ENCODE data around the gene EIPR1.
"Not testable (repeated sequence)": the region's sequence is repeated elsewhere in the genome, so short reads cannot be mapped to it uniquely, and the experiment has no call there.

The EIPR1 gene

DNA sequence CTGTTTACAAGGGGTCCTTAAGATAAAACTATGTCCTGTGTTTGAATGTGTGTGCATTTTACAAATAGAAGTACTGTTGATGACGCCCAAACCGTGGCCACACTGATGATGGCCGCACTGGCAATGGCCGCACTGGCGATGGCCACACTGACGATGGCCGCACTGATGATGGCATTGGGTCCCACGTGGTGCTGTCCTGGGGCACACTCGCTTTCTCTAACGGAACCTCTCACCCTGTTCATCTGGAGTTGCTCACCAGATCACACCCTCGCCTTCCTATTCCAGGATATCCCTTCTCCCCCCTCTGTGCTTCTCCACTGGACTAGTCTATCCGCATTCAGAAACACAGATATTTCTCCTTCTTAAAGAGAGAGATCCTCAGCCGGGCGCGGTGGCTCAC, 192.4 kb downstream of the EIPR1 start:
- DNase-seq = no peak

DNA sequence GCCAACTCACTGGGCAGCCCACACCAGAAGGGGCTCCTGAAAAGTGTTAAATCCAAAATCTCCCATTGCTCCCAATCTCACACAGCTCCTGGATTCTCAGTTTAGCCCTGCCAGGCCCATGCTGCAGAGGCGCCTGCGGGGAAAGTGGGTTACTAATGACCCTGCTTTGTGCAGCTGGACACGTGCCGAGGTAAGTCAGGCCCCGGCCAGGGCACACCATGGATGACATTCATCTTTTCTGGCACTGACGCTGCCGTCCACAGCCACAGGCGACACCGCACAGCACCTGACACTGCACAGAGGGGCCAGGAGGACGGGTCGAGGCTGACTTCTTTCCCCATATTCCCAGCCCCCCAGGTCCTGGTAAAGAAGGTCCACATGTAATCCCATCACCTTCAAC, 193.5 kb downstream of the EIPR1 start:
- no peak for DNase-seq

DNA sequence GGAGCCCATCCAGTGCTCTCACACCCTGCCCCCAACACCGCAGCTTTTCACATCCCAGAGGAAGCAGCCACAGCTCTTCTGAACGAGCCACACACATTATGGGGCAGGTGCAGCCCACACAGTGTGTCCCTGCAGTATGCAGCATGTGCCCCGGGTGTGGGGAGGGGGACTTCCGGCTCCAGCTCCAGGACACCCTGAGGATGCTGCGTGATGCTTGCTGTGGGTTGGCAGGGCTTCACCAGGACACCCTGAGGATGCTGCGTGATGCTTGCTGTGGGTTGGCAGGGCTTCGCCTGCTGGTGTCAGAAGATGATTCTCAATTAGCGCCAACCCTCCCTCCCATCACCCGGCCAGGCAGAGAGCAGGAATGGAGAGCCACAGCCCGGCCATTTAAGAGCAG, 193.9 kb downstream of the EIPR1 start:
- DNase-seq = no peak

DNA sequence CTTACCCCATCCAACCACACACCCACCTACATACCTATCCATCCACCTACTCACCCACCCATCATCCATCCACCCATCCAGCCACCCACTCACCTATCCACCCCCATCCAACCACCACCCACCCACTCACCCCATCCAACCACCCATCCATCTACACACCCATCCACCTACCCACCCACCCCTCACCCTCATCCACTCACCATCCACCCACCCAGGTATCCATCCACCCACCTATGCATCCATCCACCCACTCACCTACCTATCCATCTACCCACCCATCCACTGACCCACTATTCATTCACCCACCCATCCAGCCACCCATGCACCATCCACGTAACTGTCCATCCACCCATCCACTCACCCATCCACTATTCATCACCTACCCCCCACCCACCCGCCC, 194.8 kb downstream of the EIPR1 start:
- DNase-seq = no peak

DNA sequence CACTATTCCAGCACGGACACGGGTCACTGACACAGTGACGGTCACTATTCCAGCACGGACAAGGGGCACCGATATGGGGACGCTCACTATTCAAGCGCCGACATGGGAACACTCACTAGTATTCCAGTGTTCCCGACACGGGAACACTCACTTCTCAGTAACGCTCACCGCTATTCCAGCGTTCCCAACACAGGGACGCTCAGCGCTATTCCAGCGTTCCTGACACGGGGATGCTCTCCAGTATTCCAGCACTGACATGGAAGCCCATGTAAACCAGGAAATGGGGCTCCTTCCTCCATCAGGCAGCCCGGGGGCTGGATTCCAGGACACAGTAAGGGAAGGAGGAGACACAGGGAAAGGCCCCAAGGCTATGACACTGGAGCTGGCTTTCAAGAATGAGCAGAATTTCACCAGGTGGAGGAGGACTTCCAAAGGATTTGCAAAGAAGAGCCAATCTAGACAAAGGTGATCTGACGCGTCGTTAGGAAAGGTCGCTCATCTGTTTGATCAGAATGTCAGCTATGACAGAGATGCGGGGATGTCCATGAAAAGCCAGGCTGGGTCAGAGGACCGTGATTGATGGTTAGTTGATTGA, 196.1 kb downstream of the EIPR1 start:
- no peak for DNase-seq

DNA sequence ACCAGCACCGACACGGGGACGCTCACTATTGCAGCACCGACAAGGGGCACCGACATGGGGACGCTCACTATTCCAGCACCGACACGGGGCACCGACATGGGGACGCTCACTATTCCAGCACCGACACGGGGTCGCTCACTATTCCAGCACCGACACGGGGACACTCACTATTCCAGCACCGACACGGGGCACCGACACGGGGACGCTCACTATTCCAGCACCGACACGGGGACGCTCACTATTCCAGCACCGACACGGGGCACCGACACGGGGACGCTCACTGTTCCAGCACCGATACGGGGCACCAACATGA, 196.8 kb downstream of the EIPR1 start:
- DNase-seq = not testable (repeated sequence)

DNA sequence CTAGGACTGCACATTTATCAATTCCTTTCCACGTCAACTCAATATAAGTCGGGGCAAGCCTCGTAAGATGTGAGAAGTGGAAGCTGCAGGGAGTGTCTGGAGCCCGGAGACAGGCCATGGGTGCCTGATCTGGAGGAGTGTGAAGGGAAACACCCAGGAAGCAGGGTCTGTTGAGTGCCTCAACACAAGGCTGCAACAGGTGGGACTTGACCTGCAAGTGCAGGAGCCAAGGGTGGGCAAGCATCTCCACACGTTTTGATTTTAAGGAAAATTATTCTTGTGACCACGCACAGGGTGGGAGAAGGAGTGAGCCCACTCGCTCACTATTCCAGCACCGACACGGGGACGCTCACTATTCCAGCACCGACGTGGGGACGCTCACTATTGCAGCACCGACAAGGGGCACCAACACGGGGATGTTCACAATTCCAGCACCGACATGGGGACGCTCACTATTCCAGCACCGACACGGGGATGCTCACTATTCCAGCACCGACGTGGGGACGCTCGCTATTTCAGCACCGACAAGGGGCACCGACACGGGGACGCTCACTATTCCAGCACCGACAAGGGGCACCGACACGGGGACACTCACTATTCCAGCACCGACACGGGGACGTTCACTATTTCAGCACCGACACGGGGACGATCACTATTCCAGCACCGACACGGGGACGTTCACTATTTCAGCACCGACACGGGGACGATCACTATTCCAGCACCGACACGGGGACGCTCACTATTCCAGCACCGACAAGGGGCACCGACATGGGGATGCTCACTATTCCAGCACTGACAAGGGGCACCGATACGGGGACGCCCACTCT, 197.3 kb downstream of the EIPR1 start:
- no peak for DNase-seq

DNA sequence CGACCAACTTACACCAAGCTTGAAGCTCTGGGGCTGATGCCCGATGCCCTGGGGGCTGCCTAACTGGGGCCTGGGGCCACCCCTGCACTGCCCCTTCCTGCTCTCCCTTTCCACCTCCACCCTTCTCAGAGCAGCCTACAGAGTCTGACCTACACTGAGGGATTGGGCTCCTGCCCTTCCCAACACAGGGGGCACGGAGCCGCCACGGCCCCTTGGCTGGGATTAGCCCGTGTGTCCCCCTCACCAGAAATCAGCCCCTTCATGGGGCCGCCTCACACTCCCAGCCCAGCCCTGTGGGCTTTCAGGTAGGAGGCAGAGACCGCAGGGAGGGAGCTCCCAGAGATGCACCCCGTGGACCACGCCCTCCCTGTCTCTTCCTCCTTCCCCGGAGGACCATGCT, 198.0 kb downstream of the EIPR1 start:
- DNase-seq = no peak

DNA sequence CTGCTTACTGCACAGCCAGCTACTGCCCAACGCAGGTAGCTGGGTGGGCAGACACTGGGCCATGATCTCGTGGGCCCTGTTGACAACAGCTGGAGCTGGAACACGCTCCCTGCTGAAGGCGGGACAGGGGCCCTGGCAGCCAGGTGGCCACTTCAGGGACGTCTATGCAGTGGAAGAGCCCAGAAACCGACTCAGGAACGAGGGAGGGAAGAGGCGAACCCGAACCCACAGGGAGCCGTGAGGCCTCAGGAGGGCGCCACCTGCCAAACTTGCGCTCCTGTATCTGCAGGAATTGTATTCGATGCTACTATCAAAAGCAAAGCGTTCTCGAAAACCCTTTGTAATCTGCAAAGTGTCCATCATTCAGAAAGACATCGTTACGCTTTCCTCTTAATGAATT, 198.4 kb downstream of the EIPR1 start:
- DNase-seq = no peak

DNA sequence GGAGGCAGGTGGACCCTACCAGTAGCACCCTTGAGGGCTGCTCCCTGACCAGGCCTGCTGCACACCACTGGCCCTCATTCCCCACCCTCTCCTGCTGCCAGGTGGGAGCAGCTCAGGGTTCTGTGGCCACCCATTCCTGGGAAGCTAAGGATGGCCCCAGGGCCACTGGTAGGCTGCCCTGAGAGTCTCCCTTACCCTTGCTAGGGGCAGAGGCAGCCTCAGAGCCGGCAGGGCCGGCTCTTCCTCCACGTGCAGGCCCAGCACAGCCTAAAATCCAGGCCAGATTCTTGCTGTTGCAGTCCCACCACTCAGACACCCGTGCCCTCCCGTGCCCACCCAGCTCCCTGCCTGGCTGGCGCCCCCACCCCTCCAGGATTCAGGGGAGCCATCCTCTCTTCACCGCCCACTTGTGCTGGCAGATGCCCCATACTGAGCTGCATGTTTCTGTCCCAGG, 199.0 kb downstream of the EIPR1 start:
- DNase-seq = no peak

DNA sequence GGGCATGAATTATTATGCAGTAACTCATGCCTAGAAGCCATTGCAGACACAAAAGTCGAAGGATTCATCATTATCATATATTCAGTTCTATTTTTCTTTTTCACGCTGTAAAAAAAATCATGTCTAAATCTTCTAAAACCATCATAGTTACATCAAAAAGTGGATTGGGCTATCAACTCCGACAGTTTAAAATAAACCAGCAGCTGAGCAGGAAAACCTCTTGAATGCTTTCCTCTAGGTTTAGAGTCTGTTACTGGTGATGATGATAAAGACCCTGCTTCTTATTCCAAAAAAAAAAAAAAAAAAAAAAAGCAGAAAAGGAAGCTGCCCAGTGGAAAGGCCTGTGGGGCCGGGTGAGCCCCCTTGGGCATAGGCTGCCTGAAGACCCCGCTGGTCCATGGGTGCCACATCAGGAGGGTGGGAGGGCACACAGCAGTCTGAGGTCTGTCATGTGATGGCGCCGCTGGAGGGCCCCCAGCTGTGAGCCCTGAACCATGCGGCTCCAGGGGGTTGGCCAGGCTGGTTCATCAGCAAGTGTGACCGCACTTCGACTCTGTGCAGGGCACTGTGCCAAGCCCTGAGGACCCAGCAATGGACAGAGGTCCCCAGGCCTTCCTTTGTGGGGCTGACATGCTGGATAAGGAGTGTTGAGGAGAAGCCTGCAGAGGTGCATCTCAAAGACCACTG, 199.6 kb downstream of the EIPR1 start:
- no peak for DNase-seq

DNA sequence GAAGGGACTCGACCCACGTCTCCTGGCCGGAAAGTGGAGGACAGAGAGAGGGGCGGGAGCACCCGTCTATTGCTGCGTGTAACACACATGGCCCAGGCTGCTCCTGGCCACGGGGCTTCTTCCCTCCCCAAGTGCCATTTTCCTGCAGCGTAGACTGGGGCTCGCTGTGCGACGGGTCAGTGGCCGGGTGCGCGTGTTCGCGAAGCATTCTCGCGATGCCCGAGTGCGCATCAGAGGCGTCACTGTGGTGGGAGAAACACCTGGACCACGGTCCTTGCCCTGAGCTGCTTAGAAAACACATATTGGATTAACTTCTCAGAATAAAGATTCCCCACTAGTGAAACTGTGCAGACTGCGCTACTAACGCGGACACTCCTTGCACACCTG, 200.8 kb downstream of the EIPR1 start:
- DNase-seq = no peak

DNA sequence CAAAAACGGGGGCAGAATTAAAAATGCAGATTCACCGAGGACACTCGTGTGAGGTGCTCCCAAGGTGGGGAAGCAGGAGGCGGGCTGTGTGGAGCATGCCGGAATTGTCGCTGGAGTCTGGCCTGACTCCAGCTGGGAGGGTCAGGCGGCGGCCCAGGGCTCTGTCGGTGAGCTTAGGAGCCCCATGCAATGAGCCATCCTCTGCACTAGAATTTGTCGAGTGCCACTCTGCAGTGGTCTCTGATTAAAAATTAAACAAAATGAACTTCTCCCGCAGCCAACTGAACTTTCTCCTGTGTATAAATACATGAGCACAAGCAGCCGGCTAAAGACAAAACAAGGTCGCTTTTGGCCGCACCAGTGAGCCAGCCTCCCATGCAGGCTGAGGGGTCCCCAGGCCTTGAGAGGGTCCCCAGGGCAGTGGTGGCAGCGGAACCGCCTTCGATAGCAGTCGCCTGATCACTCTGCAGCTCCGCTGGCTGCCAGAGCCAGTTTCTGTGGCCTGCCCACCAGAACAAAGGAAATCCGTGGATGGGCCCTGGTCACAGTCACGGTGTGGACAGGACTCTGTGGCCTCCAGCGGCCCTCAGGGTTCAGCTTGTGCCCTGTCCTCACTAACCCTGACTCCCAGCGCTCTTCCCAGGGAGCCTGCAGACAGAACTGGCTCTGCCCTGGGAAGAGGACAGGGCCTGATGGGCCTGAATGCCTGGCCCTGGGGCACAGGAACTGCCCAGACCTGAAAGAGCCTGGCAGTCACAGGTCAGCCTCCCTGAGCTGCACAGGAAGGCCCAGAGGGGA, 201.3 kb downstream of the EIPR1 start:
- DNase-seq = no peak

DNA sequence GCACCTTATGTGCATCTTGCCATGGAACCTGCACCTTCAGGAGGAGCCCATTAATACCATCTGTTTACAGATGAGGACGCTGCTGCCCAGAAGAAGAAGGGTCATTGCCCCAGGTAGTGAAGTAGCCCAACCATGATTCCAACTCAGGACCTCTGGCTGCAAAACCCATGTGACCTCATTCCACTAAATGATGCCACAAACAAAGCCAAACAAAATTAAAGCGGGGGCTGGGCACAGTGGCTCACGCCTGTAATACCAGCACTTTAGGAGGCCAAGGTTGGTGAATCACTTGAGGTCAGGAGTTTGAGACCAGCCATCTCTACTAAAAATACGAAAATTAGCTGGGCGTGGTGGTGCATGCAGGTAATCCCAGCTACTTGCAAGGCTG, 202.1 kb downstream of the EIPR1 start:
- no peak for DNase-seq

DNA sequence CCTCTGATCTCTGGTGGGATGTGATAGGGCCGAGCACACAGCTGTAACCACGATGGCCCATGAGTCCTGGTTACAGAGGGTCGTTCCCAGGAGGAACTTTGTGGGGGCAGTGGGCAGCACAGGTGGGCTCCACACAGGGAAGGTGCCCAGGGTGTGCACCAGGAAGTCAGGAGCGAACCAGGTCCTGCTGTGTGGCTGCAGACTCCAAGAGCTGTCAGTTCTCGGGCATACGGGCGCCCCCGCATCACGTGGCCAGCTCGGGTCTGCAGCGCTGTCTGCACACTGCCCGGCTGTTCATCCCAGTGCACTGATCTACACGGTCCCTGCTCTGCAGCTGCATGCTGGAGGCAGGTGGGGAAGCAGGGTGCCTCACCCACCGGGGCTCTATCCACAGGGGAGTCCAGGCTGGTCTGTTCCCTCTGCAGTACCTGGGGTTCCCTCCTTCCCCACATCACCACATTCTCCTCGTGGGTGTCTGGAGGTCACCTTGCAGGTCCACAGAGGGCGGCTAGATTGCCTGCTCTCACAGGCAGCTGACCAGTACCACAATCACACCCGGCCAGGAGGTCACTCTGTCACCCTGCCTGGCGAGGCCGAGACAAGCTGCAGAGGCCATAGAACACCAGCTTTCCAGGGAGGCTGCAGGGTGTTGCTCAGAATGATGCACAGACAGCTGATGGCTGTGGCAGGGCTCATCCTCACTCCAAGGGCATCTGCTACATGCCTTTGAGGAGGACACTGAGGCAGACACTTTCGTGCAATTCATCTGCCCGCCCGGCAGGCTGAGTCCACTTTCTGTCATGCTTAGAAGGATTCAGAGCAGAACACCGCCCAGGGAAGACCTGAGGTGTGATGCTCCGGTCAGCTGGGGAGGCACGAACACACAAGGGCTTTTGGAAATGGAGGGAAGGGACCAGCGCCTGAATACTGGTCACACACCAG, 202.7 kb downstream of the EIPR1 start:
- DNase-seq = no peak

DNA sequence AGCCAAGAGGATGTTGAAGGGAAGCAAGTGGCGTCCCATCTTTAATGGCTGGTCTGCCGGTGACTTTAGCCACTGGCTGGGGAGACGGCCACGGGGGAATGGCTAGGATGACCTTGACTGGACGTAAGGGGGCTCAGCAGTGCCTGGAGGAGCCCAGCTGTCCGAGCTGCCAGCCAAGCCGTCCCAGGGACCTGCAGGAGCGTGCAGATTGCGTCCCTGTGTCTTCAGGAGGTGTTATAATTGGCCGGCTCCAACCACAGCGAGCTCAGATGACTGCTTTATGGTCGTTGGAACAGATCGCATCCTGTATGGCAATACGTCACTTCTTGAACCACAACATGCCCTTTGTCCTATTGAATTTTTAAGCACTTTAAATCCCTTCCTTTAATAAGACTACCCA, 204.6 kb downstream of the EIPR1 start:
- no peak for DNase-seq

DNA sequence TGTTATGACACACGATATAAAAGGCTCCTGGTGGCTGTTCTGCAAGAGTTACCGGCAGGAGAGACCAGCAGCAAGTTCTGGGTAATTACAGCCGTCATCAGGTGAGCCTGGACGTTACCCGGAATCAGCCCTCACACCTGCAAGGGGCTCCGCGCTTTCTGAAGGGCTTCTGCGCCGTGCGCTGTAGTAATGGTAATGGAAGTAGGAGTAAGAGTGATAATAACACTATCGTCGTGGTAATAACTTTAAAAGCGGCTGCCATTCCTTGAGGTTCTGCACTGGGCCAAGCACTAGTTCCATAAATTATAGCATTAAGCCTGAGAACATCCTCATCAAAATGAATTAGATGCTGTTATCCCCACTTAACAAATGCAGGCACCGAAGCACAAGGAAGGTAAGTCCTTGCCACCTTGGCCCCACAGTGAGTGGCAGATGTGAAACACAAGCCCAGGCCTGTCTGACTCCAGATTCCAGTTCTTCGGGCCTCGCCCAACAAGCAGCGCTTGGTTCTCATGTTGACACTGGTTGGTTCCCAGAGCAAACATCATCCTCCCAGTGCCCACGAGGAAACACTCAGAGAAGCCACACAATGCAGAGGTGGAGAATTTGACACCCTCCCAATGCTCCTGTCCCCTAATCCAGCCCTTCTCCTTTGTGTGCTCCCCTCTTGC, 205.2 kb downstream of the EIPR1 start:
- DNase-seq = no peak

DNA sequence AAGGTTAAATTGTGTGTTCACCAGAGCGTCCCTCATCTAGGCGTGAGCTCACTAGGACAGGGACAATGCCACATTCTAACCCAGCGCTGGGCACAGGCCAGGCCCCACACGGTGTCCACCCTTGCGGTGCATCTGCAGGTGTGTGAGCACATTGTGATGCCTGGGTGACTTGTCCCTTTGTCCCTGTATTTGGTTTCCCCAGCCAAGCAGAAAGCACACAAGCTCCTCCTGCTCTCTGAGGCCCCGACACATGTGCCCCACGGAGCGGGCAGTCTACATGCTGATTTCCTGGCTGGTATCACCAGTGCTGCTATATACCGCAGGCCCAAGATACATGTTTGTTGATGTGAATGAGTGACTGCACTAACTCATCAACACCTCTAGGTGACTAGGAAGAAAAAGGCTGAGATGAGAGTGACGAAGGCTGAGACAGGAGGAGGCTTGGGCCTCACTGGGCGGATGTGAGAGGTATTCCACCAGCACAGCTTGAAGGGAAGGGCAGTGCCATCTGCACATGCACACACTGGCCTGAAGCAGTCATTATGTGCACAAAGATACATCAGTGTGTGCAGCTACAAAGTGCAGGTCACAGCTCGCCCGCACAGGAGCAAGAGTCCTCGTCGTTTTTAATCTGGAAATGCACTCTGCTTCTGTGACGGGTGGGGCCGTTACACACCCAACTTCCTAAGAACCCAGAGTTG, 205.9 kb downstream of the EIPR1 start:
- no peak for DNase-seq

DNA sequence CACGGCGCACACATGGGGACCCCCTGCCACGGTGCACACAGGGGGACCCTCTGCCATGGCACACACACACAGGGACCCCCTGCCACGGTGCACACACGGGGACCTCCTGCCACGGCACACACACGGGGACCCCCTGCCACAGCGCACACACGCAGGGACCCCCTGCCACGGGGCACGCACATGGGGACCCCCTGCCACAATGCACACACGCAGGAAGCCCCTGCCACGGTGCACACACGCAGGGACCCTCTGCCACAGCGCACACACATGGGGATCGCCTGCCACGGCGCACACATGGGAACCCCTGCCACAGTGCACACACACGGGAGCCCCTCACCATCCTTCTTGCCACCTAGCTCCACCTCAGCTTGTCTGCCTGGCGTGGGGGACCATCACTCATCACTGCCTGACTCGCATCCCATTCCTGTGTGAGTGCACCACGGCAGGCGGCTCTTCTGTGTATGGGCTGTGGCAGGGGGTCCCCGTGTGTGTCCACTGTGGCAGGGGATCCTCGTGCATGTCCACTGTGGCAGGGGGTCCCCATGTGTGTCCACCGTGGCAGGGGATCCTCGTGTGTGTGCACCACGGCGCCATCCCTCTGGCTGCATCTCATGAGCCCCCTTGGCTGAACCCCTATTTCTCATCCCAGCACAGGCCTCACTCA, 206.7 kb downstream of the EIPR1 start:
- no peak for DNase-seq

DNA sequence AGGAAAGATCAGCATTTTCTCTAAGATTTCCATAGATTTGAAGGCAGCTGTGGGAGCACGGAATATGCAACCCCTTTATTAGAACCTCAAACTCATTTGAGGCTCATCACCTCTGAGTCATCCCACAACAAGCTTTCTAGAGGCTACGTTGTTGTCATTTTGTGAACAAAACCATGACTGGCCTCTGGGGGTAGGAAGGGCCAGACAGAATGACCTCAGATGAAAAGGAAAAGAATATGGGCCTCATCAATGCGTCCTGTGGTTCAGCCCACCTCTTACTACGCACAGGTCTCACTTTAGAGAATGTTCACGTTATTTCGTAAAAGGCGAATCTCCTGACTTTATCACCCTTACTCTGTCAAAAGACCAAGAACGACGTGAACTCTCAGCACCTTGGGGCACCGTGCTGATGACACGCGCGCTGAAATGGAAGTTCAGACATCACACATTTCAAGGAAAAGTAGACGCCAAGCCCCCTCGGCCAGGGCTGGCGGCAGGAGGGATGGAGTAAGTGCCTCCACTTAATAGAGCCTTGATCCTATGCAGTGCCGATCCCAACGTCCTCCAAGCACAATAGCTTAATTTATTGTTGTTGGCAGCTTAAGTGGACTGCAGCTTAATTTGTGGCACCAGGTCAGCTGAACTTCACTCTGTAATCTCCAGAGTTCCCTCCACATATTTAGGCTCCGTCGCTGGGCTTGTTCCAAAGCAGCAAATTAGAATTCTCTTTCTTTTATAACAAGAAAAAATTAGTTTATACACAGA, 208.3 kb downstream of the EIPR1 start:
- no peak for DNase-seq
